Right atrium auricular region (tissue), 2 donors: Measurements from ENCODE around the gene CSTPP1. TPM values are rescaled to one million over a fixed set of nuclear protein-coding genes. Genes with fewer than 3 reads are reported as not detected.

Source experiments
- DNase-seq: peaks from one replicate; pipeline ENCODE4 v3.0.0-alpha.2; 2019; ENCODE audit warnings: low spot score
- H3K27ac ChIP-seq, 2 donors: fragments of 200-600 bp; sonication (generic); 1 replicate in 1 of 2; 2 replicates in 1 of 2; pipeline ENCODE4 v1.5.1; 2016 to 2019
- H3K27me3 ChIP-seq, 2 donors: fragments of 200-600 bp; sonication (generic); one replicate each; pipeline versions ENCODE4 v1.5.1 to v1.6.0; 2017 to 2019
- H3K36me3 ChIP-seq: fragments of 200-600 bp; sonication (generic); one replicate; pipeline ENCODE4 v1.5.1; 2016
- H3K4me1 ChIP-seq, 2 donors: fragments of 200-600 bp; sonication (generic); one replicate each; pipeline versions ENCODE4 v1.5.1 to v1.6.0; 2017 to 2019
- H3K4me3 ChIP-seq, 2 donors: fragments of 200-600 bp; sonication (generic); 1 replicate in 1 of 2; 2 replicates in 1 of 2; pipeline ENCODE4 v1.5.1; 2017 to 2019; ENCODE audit warnings: mild to moderate bottlenecking in 1 of 2, moderate library complexity in 1 of 2
- H3K9me3 ChIP-seq, 2 donors: fragments of 200-600 bp; sonication (generic); one replicate each; pipeline ENCODE4 v1.5.1; 2019
- total RNA-seq, 2 donors: library from RNA; depleted of rRNA; stranded (reverse); fragments of >200 nt; gene quantifications; one replicate each; pipeline ENCODE4 v1.1.0, GENCODE V29; 2016
- TF ChIP-seq, protein P1 (sequence below), 2 donors: fragments of 200-600 bp; sonication (generic); IDR thresholded peaks; one replicate each; pipeline ENCODE4 v1.5.1; 2019; ENCODE audit warnings: antibody characterized with exemption in 2 of 2

The CSTPP1 gene
- total RNA-seq, 2 donors from 2014 or later: 8.1 to 14.0 TPM

GRCh38 chr11:46972821-46973220 is 36.3 kb downstream of the CSTPP1 start:
- no peak for DNase-seq
- no peaks in the 10 kb centered on the region for H3K9me3 ChIP-seq
- TF ChIP-seq, protein P1, sequence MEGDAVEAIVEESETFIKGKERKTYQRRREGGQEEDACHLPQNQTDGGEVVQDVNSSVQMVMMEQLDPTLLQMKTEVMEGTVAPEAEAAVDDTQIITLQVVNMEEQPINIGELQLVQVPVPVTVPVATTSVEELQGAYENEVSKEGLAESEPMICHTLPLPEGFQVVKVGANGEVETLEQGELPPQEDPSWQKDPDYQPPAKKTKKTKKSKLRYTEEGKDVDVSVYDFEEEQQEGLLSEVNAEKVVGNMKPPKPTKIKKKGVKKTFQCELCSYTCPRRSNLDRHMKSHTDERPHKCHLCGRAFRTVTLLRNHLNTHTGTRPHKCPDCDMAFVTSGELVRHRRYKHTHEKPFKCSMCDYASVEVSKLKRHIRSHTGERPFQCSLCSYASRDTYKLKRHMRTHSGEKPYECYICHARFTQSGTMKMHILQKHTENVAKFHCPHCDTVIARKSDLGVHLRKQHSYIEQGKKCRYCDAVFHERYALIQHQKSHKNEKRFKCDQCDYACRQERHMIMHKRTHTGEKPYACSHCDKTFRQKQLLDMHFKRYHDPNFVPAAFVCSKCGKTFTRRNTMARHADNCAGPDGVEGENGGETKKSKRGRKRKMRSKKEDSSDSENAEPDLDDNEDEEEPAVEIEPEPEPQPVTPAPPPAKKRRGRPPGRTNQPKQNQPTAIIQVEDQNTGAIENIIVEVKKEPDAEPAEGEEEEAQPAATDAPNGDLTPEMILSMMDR (IDR thresholded peaks at IDR 0.05): no peak

DNA sequence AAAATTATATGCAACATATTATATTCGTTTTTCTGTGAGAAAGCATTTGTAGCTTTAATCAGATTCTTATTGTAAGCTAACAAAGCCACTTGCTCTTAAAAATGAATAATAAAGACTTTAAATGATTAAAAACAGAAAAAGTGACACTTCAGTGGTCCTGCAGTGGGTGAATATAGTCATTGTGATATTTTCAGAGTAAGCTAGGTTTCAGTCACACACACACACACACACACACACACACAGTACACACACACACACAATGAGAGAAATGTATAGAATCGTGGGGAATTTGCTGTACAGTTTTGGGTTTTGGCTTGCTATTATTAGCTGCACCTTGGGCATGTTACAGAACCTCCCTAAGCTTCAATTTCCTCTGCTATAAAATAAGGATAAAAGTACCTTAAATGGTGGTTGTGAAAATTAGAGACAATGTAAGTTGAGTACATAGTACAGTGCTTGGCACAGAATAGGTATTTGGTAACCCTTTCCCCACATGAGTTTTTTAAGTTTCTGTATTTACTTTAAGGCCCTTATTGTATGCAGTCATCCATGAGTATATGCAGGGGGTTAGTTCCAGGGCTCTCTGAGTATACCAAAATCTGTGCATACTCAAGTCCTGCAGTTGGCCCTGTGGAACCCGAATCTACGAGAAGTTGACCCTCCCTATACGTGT is 39.8 kb downstream of the CSTPP1 start:
- DNase-seq: no peak
- Histone ChIP-seq H3K9me3 (no peaks in the 10 kb centered on the region), H3K36me3 (no peaks in the 10 kb centered on the region), H3K27me3 (no peaks in the 10 kb centered on the region), H3K4me3 (no peak overlapping the region), H3K27ac (no peak overlapping the region), H3K4me1 (no peaks in the 10 kb centered on the region)
- TF ChIP-seq, protein P1 (IDR thresholded peaks at IDR 0.05): no peak

More at GRCh38 chr11:46972821-46973220, 36.3 kb downstream of the CSTPP1 start:
- H3K27me3 ChIP-seq: no peaks in the 10 kb centered on the region
- H3K4me3 ChIP-seq: no peak overlapping the region
- no peaks in the 10 kb centered on the region for H3K4me1 ChIP-seq
- no peaks in the 10 kb centered on the region for H3K36me3 ChIP-seq
- H3K27ac ChIP-seq: no peak overlapping the region

DNA sequence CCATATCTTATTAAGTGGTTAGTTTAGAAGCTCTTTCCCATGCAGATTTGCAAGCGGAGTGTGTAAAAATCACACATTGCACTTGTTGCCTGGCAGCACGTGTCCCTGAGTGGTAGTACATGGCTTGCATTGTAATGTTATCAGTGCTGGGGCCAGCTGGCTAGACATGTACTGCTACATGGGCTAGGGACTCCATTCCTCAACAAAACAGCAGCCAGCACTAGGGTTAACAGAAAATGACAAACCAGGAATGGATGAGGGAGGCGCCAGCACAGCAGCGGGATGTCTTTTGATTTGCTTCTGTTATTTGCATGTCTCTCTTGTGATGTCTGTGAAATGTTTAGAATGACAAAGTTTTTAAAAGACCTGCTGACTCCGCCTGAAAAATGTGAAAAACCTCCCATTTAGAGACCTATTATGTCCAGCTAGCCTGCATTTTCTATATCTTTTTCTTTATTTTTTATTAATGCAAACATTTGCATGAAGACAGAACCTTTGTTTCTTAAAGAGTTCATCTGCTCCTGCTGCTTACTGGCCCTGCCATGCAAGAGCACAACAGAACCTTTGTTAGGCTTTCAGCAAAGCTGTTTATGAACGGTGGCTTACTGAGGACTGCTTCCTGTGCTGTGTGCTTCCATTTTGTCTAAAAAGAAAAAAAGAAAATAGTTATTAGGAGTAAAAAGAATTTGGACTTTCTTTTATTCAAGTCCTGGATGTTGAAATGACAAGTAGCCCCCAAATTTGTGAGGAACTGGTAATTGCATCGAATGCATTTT is 40.7 kb downstream of the CSTPP1 start:
- H3K9me3 ChIP-seq: no peaks in the 10 kb centered on the region

DNA sequence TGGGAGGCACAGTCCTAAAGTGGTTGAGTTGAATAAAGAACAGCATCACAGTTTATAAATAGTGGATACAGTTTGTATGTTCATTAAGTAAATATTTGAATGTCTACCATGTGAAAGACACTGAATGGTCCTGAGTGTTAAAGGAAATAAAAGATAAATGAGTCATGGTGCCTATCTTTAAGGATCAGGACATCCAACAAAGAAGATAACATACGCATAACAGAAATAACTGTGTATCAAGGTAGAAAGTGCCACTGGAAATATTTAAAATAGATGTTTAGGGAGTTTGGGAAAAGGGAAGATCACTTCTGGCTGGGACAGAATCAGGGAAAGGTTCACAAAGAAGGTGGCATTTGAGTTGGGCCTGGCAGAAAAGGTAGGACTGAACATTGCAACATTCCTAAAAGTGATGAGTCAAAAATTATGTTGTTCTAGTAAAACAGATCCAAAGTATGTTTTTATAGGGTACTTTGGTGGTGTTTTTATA is 41.5 kb downstream of the CSTPP1 start:
- DNase-seq: no peak
- no peaks in the 10 kb centered on the region for H3K27me3 ChIP-seq
- no peak overlapping the region for H3K4me3 ChIP-seq
- H3K36me3 ChIP-seq: no peaks in the 10 kb centered on the region
- TF ChIP-seq, protein P1 (IDR thresholded peaks at IDR 0.05): no peak
- no peaks in the 10 kb centered on the region for H3K9me3 ChIP-seq
- H3K27ac ChIP-seq: no peak overlapping the region
- no peaks in the 10 kb centered on the region for H3K4me1 ChIP-seq

More for the DNA sequence above, 40.7 kb downstream of the CSTPP1 start:
- TF ChIP-seq, protein P1 (IDR thresholded peaks at IDR 0.05): no peak
- Histone ChIP-seq H3K27ac (no peak overlapping the region), H3K4me1 (no peaks in the 10 kb centered on the region), H3K4me3 (no peak overlapping the region), H3K27me3 (no peaks in the 10 kb centered on the region), H3K36me3 (no peaks in the 10 kb centered on the region)
- no peak for DNase-seq

DNA sequence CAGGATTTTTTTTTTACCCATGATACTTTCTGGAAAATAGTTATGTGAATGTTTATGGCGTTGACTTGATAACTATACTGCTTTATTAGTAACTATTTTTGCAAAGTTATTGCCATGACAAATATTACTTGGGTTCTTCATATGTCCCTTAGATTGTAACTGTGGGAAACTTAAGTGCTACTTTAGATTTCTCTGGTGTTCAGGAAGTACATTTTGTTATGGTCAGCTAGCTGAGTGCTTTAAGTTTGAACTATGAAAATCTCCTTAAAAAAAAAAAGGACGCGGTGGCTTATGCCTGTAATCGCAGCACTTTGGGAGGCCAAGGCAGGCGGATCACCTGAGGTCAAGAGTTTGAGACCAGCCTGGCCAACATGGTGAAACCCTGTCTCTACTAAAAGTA is 42.8 kb downstream of the CSTPP1 start:
- TF ChIP-seq, protein P1 (IDR thresholded peaks at IDR 0.05): no peak
- Histone ChIP-seq H3K36me3 (no peaks in the 10 kb centered on the region), H3K27me3 (no peaks in the 10 kb centered on the region), H3K27ac (no peak overlapping the region), H3K4me1 (no peaks in the 10 kb centered on the region), H3K4me3 (no peak overlapping the region), H3K9me3 (no peaks in the 10 kb centered on the region)
- DNase-seq: no peak
